Activated naive CD4-positive, alpha-beta T cell treated with anti-CD3 and anti-CD28 coated beads, Interleukin-2, amount 50 U/mL, for 24 hours (primary cell): ENCODE results near the gene CHCHD5.

ENCODE experiments used
- H3K27ac Mint-ChIP-seq: one replicate; pipeline ENCODE4 v1.8.0; 2021; ENCODE audit warnings: mild to moderate bottlenecking, mixed read lengths
- H3K27me3 Mint-ChIP-seq: one replicate; pipeline ENCODE4 v1.8.0; 2021; ENCODE audit warnings: mixed read lengths
- H3K36me3 Mint-ChIP-seq: one replicate; pipeline ENCODE4 v1.8.0; 2021; ENCODE audit warnings: mixed read lengths
- H3K4me1 Mint-ChIP-seq: one replicate; pipeline ENCODE4 v1.8.0; 2021; ENCODE audit warnings: mixed read lengths
- H3K4me3 Mint-ChIP-seq: one replicate; pipeline ENCODE4 v1.8.0; 2021; ENCODE audit warnings: mild to moderate bottlenecking, mixed read lengths
- H3K9me3 Mint-ChIP-seq: one replicate; pipeline ENCODE4 v1.8.0; 2021; ENCODE audit warnings: mixed read lengths

CHCHD5 gene

DNA sequence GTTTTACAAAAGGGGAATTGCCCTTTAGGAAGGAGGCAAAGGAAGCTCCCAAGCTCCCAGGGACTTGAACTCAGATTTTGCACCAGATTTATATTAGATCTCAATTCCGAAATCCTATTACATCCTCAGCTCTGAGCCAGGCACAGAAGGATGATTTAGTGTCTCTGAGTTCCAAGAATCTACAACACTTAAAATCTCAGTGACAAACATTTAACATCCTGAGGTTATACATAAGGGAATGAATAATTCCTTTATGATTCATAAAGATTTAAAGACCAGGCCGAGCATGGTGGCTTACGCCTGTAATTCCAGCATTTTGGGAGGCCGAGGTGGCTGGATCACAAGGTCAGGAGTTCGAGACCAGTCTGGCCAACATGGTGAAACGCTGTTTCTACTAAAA lies 44.8 kb downstream of the CHCHD5 start:
- Mint-ChIP-seq H3K4me1 (peaks cover 93% of the 10 kb centered on the region), H3K27ac (no peak overlapping the region), H3K27me3 (no peaks in the 10 kb centered on the region), H3K9me3 (no peaks in the 10 kb centered on the region), H3K4me3 (no peak overlapping the region), H3K36me3 (no peaks in the 10 kb centered on the region)

DNA sequence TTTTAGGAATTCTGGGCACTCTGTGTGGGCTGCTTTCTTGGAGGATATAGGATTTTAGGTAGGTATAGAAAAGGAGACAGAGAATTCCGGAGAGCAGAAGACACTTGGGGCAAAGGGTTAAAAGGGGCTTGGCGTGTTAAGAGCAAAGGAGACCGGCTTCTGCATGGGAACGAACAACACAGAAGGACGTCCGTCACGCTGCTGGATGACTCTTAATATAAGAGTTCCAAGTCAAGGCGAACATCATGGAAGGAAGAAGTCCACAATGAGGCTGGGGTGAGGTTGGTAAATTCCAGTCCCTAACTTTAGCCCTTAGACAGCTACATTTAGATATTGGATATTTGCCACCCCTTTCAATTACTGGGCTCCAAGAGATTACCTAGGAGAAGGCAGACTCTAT lies 45.4 kb downstream of the CHCHD5 start:
- Mint-ChIP-seq H3K27me3 (no peaks in the 10 kb centered on the region), H3K9me3 (no peaks in the 10 kb centered on the region), H3K36me3 (no peaks in the 10 kb centered on the region), H3K27ac (peak overlapping the region; percentile 44), H3K4me1 (peaks cover 93% of the 10 kb centered on the region), H3K4me3 (peak overlapping the region; percentile 3)

DNA sequence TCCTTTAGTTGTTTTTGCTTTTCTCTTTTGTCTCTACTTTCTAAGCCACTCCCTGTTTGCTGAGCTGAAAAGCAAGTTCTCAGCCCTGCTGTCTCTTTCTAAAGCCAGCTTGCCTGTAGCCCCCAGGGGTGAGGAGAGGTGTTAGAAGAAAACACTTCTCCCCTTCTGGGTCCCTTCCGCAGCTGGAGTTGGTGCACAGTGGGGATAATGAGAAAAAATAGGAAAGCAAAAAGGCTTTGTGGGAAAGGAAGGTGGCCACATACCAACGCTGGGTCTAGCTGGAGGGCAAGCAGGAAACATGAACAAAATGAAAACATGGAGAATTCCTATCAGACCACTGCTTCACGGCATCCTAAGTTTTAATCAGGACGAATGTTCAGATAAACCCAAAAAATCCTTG lies 45.9 kb downstream of the CHCHD5 start:
- peaks cover 94% of the 10 kb centered on the region for H3K4me1 Mint-ChIP-seq
- peak overlapping the region; percentile 96 for H3K27ac Mint-ChIP-seq
- no peaks in the 10 kb centered on the region for H3K36me3 Mint-ChIP-seq
- peak overlapping the region; percentile 86 for H3K4me3 Mint-ChIP-seq
- no peaks in the 10 kb centered on the region for H3K9me3 Mint-ChIP-seq
- H3K27me3 Mint-ChIP-seq: no peaks in the 10 kb centered on the region

DNA sequence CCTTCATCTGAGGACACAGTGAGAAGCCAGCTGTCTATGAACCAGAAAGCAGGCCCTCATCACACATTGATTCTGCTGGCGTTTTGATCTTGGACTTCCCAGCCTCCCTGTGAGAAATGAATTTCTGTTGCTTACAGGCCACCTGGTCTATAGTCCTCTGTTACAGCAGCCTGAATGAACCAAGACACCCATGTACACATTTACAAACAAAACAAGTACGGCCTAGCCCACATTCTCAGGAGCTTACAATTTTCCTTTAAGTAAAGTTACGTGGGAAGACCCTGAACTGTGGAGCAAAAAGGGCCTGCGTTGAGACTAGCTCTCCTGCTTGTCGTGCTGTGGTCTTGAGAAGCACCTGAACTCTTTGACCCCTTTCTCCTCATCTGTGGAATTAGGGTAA lies 49.3 kb downstream of the CHCHD5 start:
- Mint-ChIP-seq H3K27me3 (no peaks in the 10 kb centered on the region), H3K9me3 (no peaks in the 10 kb centered on the region), H3K4me3 (peak overlapping the region; percentile 16), H3K27ac (no peak overlapping the region), H3K36me3 (no peaks in the 10 kb centered on the region), H3K4me1 (peaks cover 87% of the 10 kb centered on the region)

GRCh38 chr2:112634153-112634873 lies 49.9 kb downstream of the CHCHD5 start:
- Mint-ChIP-seq H3K27ac (peak overlapping the region; percentile 31), H3K9me3 (no peaks in the 10 kb centered on the region), H3K4me1 (peaks cover 81% of the 10 kb centered on the region), H3K4me3 (peak overlapping the region; percentile 46), H3K36me3 (no peaks in the 10 kb centered on the region), H3K27me3 (no peaks in the 10 kb centered on the region)

DNA sequence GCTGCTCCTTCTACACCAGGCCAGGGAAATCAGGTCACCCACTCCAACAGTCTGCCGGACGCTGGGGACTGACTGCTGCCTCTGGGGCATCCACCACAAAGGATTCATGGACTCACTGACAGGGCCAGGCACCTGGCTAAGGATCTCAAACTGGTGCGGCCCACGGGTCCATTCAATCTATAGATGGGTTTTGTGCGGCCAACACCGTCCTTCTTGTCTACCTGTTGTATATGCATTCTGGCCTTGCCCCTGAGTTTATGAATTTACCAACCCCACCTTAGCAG lies 50.4 kb downstream of the CHCHD5 start:
- Mint-ChIP-seq H3K27me3 (no peaks in the 10 kb centered on the region), H3K4me1 (peaks cover 76% of the 10 kb centered on the region), H3K9me3 (no peaks in the 10 kb centered on the region), H3K4me3 (peak overlapping the region; percentile 46), H3K27ac (peak overlapping the region; percentile 31), H3K36me3 (no peaks in the 10 kb centered on the region)

GRCh38 chr2:112636605-112637288 lies 52.3 kb downstream of the CHCHD5 start:
- H3K36me3 Mint-ChIP-seq: no peaks in the 10 kb centered on the region
- no peak overlapping the region for H3K4me3 Mint-ChIP-seq
- H3K4me1 Mint-ChIP-seq: peaks cover 71% of the 10 kb centered on the region
- no peaks in the 10 kb centered on the region for H3K9me3 Mint-ChIP-seq
- peak overlapping the region; percentile 23 for H3K27ac Mint-ChIP-seq
- no peaks in the 10 kb centered on the region for H3K27me3 Mint-ChIP-seq

DNA sequence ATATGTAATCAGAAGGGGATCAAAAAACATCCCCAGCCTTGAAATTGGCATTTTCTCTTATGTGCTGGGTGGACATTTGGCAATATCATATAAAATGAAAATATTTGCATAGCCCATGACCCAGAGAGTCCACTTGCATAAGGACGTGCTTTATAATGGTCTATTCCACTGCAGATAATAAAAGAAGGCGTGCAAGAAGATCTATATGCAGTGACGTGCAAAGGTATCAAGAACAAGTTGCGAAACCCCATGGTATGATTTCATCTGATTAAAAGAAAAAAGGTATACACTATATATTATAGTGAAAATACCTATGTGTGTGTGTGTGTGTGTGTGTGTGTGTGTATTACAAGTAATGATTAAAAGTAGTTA lies 52.9 kb downstream of the CHCHD5 start:
- H3K4me3 Mint-ChIP-seq: no peak overlapping the region
- H3K27me3 Mint-ChIP-seq: no peaks in the 10 kb centered on the region
- peaks cover 66% of the 10 kb centered on the region for H3K4me1 Mint-ChIP-seq
- H3K9me3 Mint-ChIP-seq: no peaks in the 10 kb centered on the region
- no peak overlapping the region for H3K27ac Mint-ChIP-seq
- H3K36me3 Mint-ChIP-seq: no peaks in the 10 kb centered on the region
